HEK293 (cell line): ENCODE measurements around the gene VPREB3.

ENCODE experiments used
- BCL6B ChIP-seq: fragments of 450-650 bp; formaldehyde crosslinking; IDR thresholded peaks from 2 replicates; pipeline ENCODE4 v1.5.1; 2017; ENCODE audit warnings: missing biosample characterization, missing genetic modification characterization
- KLF17 ChIP-seq: fragments of 450-650 bp; formaldehyde crosslinking; IDR thresholded peaks from 2 replicates; pipeline ENCODE4 v1.5.1; 2016; ENCODE audit warnings: missing biosample characterization, missing genetic modification characterization
- PRDM2 ChIP-seq: fragments of 450-650 bp; formaldehyde crosslinking; IDR thresholded peaks from 2 replicates; pipeline ENCODE4 v1.5.1; 2016; ENCODE audit warnings: missing biosample characterization, missing genetic modification characterization, borderline replicate concordance
- PRDM4 ChIP-seq: fragments of 450-650 bp; formaldehyde crosslinking; IDR thresholded peaks from 2 replicates; pipeline ENCODE4 v1.5.1; 2017; ENCODE audit warnings: missing biosample characterization, missing genetic modification characterization
- PRDM6 ChIP-seq: fragments of 450-650 bp; formaldehyde crosslinking; IDR thresholded peaks from 2 replicates; pipeline ENCODE4 v1.5.1; 2017; ENCODE audit warnings: missing biosample characterization, missing genetic modification characterization
- YY1 ChIP-seq: fragments of 450-650 bp; formaldehyde crosslinking; IDR thresholded peaks from 2 replicates; pipeline ENCODE4 v1.5.1; 2018; ENCODE audit warnings: missing biosample characterization, missing genetic modification characterization
- ZBTB48 ChIP-seq: fragments of 450-650 bp; formaldehyde crosslinking; IDR thresholded peaks from 2 replicates; pipeline ENCODE4 v1.5.1; 2016; ENCODE audit warnings: missing biosample characterization, missing genetic modification characterization
- ZFP37 ChIP-seq: fragments of 450-650 bp; formaldehyde crosslinking; IDR thresholded peaks from 2 replicates; pipeline ENCODE4 v1.5.1; 2016; ENCODE audit warnings: missing biosample characterization, missing genetic modification characterization
- ZFP41 ChIP-seq: fragments of 450-650 bp; formaldehyde crosslinking; IDR thresholded peaks from 2 replicates; pipeline ENCODE4 v1.5.1; 2016; ENCODE audit warnings: missing biosample characterization, missing genetic modification characterization, borderline replicate concordance
- ZNF133 ChIP-seq: fragments of 450-650 bp; formaldehyde crosslinking; IDR thresholded peaks from 2 replicates; pipeline ENCODE4 v1.5.1; 2016; ENCODE audit warnings: missing biosample characterization, missing genetic modification characterization
- ZNF175 ChIP-seq: fragments of 450-650 bp; formaldehyde crosslinking; IDR thresholded peaks from 2 replicates; pipeline ENCODE4 v1.5.1; 2016; ENCODE audit warnings: missing biosample characterization, missing genetic modification characterization
- ZNF211 ChIP-seq: fragments of 450-650 bp; formaldehyde crosslinking; IDR thresholded peaks from 2 replicates; pipeline ENCODE4 v1.5.1; 2016; ENCODE audit warnings: low read depth, missing biosample characterization, missing genetic modification characterization
- ZNF24 ChIP-seq: fragments of 450-650 bp; formaldehyde crosslinking; IDR thresholded peaks from 2 replicates; pipeline ENCODE4 v1.5.1; 2016; ENCODE audit warnings: missing biosample characterization, missing genetic modification characterization
- ZNF362 ChIP-seq: fragments of 450-650 bp; formaldehyde crosslinking; IDR thresholded peaks from 2 replicates; pipeline ENCODE4 v1.5.1; 2016; ENCODE audit warnings: missing biosample characterization, missing genetic modification characterization
- ZNF398 ChIP-seq: fragments of 450-650 bp; formaldehyde crosslinking; IDR thresholded peaks from 2 replicates; pipeline ENCODE4 v1.5.1; 2017; ENCODE audit warnings: missing biosample characterization, missing genetic modification characterization
- ZNF473 ChIP-seq: fragments of 450-650 bp; formaldehyde crosslinking; IDR thresholded peaks from 2 replicates; pipeline ENCODE4 v1.5.1; 2017; ENCODE audit warnings: missing biosample characterization, missing genetic modification characterization
- ZNF529 ChIP-seq: fragments of 450-650 bp; formaldehyde crosslinking; IDR thresholded peaks from 2 replicates; pipeline ENCODE4 v1.5.1; 2017; ENCODE audit warnings: missing genetic modification characterization, missing biosample characterization; ENCODE audit not compliant: insufficient replicate concordance
- ZNF596 ChIP-seq: fragments of 450-650 bp; IDR thresholded peaks from 2 replicates; pipeline ENCODE4 v1.5.0; 2018; ENCODE audit warnings: missing biosample characterization, mild to moderate bottlenecking, missing genetic modification characterization, moderate library complexity
- ZNF626 ChIP-seq: fragments of 450-650 bp; sonication (Bioruptor Pico); formaldehyde crosslinking; IDR thresholded peaks from 2 replicates; pipeline ENCODE4 v1.5.1; 2018; ENCODE audit warnings: missing biosample characterization, missing genetic modification characterization, inconsistent platforms
- ZNF629 ChIP-seq: fragments of 450-650 bp; formaldehyde crosslinking; IDR thresholded peaks from 2 replicates; pipeline ENCODE4 v1.5.1; 2017; ENCODE audit warnings: missing biosample characterization, missing genetic modification characterization
- ZNF704 ChIP-seq: fragments of 450-650 bp; formaldehyde crosslinking; IDR thresholded peaks from 2 replicates; pipeline ENCODE4 v1.5.1; 2016; ENCODE audit warnings: missing biosample characterization, missing genetic modification characterization
- ZSCAN23 ChIP-seq: fragments of 450-650 bp; formaldehyde crosslinking; IDR thresholded peaks from 2 replicates; pipeline ENCODE4 v1.5.1; 2016; ENCODE audit warnings: missing biosample characterization, missing genetic modification characterization

The VPREB3 gene

GRCh38 chr22:23786752-23787599, 32.8 kb upstream of the VPREB3 start, which contains the start of gene SMARCB1 (continued):
- TF ChIP-seq PRDM4 (tag by site-specific recombination) (no peak), ZNF211 (tag by site-specific recombination) (no peak), PRDM6 (no peak), ZNF398 (tag by site-specific recombination) (no peak), ZNF133 (no peak), KLF17 (peak; percentile 31; the same call in 1 of the 2 replicates), YY1 (tag by site-specific recombination) (no peak), ZNF473 (no peak), ZNF24 (tag by site-specific recombination) (no peak), ZFP41 (no peak), ZNF529 (no peak), ZNF175 (no peak), ZNF704 (tag by site-specific recombination) (no peak), ZFP37 (no peak), ZNF596 (no peak), ZSCAN23 (tag by site-specific recombination) (no peak), ZBTB48 (no peak), PRDM2 (tag by site-specific recombination) (no peak), BCL6B (no peak), ZNF626 (tag by site-specific recombination) (no peak), ZNF629 (no peak), ZNF362 (tag by site-specific recombination) (no peak)
